Transverse colon (tissue), 4 donors: ENCODE results near the gene FIBIN. TPM values are rescaled to one million over a fixed set of nuclear protein-coding genes. Genes with fewer than 3 reads are reported as not detected.
"Not testable (repeated sequence)": the region's sequence is repeated elsewhere in the genome, so short reads cannot be mapped to it uniquely, and the experiment has no call there.

ENCODE experiments used
- DNase-seq: peaks from one replicate; pipeline ENCODE4 v3.0.0-alpha.2; 2019
- H3K27ac ChIP-seq, 4 donors: fragments of 200-600 bp; sonication (generic); 2 replicates each; pipeline ENCODE4 v1.5.1; 2016 to 2018; ENCODE audit warnings: inconsistent platforms in 4 of 4
- H3K27me3 ChIP-seq: fragments of 200-600 bp; sonication (generic); 2 replicates; pipeline ENCODE4 v1.5.1; 2017; ENCODE audit warnings: inconsistent platforms
- H3K36me3 ChIP-seq, 4 donors: fragments of 200-600 bp; sonication (generic); 2 replicates each; pipeline ENCODE4 v1.5.1; 2017 to 2019; ENCODE audit warnings: inconsistent platforms in 4 of 4
- H3K4me1 ChIP-seq, 4 donors: fragments of 200-600 bp; sonication (generic); 2 replicates each; pipeline ENCODE4 v1.5.1; 2017 to 2020; ENCODE audit warnings: inconsistent platforms in 4 of 4
- H3K4me3 ChIP-seq, 4 donors: fragments of 200-600 bp; sonication (generic); 1 replicate in 1 of 4; 2 replicates in 3 of 4; pipeline versions ENCODE4 v1.5.1 to v1.6.1; 2017 to 2019; ENCODE audit warnings: inconsistent platforms in 4 of 4
- H3K9me3 ChIP-seq, 2 donors: fragments of 200-600 bp; sonication (generic); 2 replicates each; pipeline ENCODE4 v1.5.1; 2017 to 2019; ENCODE audit warnings: inconsistent platforms in 2 of 2
- CTCF ChIP-seq, 5 experiments: fragments of 200-600 bp in 3 of 5; fragments of 450-650 bp in 2 of 5; sonication (generic) in 3 of 5; IDR thresholded peaks; 1 replicate in 2 of 5; 2 replicates in 3 of 5; pipeline ENCODE4 v1.5.1; 2016 to 2017; ENCODE audit warnings: antibody characterized with exemption in 5 of 5, inconsistent platforms in 3 of 5, mild to moderate bottlenecking in 2 of 5, moderate library complexity in 1 of 5
- EP300 ChIP-seq: sonication (generic); formaldehyde crosslinking; IDR thresholded peaks from one replicate; pipeline ENCODE4 v1.6.1; 2017; ENCODE audit warnings: antibody characterized with exemption, low read depth
- POLR2A ChIP-seq: fragments of 450-650 bp; IDR thresholded peaks from one replicate; pipeline ENCODE4 v1.6.1; 2016; ENCODE audit warnings: antibody characterized with exemption, mild to moderate bottlenecking, moderate library complexity
- POLR2AphosphoS5 ChIP-seq, 3 donors: sonication (generic); formaldehyde crosslinking; IDR thresholded peaks; one replicate each; pipeline ENCODE4 v1.6.1; 2016; ENCODE audit warnings: antibody characterized with exemption in 3 of 3
- WGBS, 2 donors: methylation state at CpG; one replicate each; pipeline ENCODE4 v1.1.5; 2018; ENCODE audit warnings: low coverage in 1 of 2; 5-methylcytosine and 5-hydroxymethylcytosine counted together
- in situ Hi-C, 4 donors: fragments of 200-750 bp; cut with MboI; loops; one replicate each; pipeline versions ENCODE4 v1.15.0 to v1.15.1; 2017; ENCODE audit warnings: low sequenced_read_pairs in 3 of 4, low pct_ligation_motif_present in 1 of 4, low pct_unique_long_range_greater_than_20kb in 1 of 4
- intact Hi-C: fragments of 100-400 bp; cut with DNase I; formaldehyde crosslinking; loops from one replicate; pipeline ENCODE4 v1.15.1; 2023; ENCODE audit warnings: low total_unique reads
- total RNA-seq, 4 donors: library from RNA; depleted of rRNA; stranded (reverse); fragments of >200 nt; gene quantifications; one replicate each; pipeline ENCODE4 v1.1.0, GENCODE V29; 2016

FIBIN gene
- total RNA-seq, 4 donors from 2014 or later: 0.60 to 15.2 (median 4.4) TPM

GRCh38 chr11:26974069-26974783 lies 19.7 kb upstream of the FIBIN start:
- TF ChIP-seq CTCF (IDR thresholded peaks at IDR 0.05): no peak
- TF ChIP-seq POLR2A: no peak
- TF ChIP-seq POLR2AphosphoS5 (IDR thresholded peaks at IDR 0.05): no peak
- no peak for TF ChIP-seq EP300
- in situ Hi-C loops (no loop called here), intact Hi-C loops (no loop called here)
- Histone ChIP-seq H3K27ac (no peak overlapping the region), H3K4me1 (peaks cover 0 to 7% (median 0%) of the 10 kb centered on the region in 4 donors), H3K9me3 (no peaks in the 10 kb centered on the region), H3K36me3 (no peaks in the 10 kb centered on the region), H3K27me3 (no peaks in the 10 kb centered on the region), H3K4me3 (no peak overlapping the region)
- DNase-seq: no peak
- 54 to 66% methylated on average over 3 of the region's 3 CpGs for WGBS, 2 donors

DNA sequence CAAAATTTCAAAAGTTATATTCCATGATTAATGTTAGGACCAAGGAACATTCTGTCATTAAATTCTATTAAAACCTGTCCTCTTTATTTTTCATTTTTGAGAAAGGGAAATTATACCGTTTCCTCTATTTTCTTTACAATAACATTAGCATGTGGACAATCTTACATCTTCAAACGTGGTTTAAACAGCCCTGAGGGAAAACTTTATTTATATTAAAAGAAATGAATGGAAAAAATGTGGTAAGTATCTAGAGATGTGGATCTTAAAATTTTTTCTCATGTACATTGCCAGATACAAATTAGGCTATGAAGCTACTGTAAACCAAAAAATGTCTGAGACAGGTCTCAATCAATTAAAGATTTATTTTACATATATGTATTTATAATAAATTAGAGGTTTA lies 18.9 kb upstream of the FIBIN start:
- no peak for TF ChIP-seq CTCF (IDR thresholded peaks at IDR 0.05)
- TF ChIP-seq POLR2A: no peak
- no peak for TF ChIP-seq POLR2AphosphoS5 (IDR thresholded peaks at IDR 0.05)
- no peak for DNase-seq
- 25 to 40% methylated on average over 2 of the region's 2 CpGs for WGBS, 2 donors
- intact Hi-C loops: no loop called here
- H3K4me1 ChIP-seq: peaks cover 0 to 7% (median 0%) of the 10 kb centered on the region in 4 donors
- H3K36me3 ChIP-seq: no peaks in the 10 kb centered on the region
- no peak overlapping the region for H3K27ac ChIP-seq
- H3K4me3 ChIP-seq: no peak overlapping the region
- in situ Hi-C loops: no loop called here
- no peaks in the 10 kb centered on the region for H3K9me3 ChIP-seq
- H3K27me3 ChIP-seq: no peaks in the 10 kb centered on the region

GRCh38 chr11:26976389-26976788 lies 17.5 kb upstream of the FIBIN start:
- 41 to 62% methylated on average over 5 of the region's 5 CpGs for WGBS, 2 donors
- H3K27ac ChIP-seq: no peak overlapping the region
- intact Hi-C loops: no loop called here
- DNase-seq: no peak
- in situ Hi-C loops: no loop called here
- peaks cover 0 to 4% of the 10 kb centered on the region in 2 donors for H3K9me3 ChIP-seq
- peaks cover 0 to 7% (median 0%) of the 10 kb centered on the region in 4 donors for H3K4me1 ChIP-seq
- TF ChIP-seq CTCF (IDR thresholded peaks at IDR 0.05) (no peak), POLR2A (no peak), POLR2AphosphoS5 (IDR thresholded peaks at IDR 0.05) (no peak)
- no peak overlapping the region for H3K4me3 ChIP-seq
- no peaks in the 10 kb centered on the region for H3K27me3 ChIP-seq
- no peaks in the 10 kb centered on the region for H3K36me3 ChIP-seq

DNA sequence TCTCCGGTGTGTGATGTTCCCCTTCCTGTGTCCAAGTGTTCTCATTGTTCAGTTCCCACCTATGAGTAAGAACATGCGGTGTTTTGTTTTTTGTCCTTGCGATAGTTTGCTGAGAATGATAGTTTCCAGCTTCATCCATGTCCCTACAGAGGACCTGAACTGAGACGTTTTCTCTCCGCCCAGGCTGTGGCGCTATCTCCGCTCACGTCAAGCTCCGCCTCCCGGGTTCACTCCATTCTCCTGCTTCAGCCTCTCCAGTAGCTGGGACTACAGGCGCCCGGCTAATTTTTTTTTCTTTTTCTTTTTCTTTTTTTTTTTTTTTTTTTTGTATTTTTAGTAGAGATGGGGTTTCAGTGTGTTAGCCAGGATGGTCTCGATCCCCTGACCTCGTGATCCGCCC lies 16.7 kb upstream of the FIBIN start:
- H3K27ac ChIP-seq, H3K4me3 ChIP-seq, in situ Hi-C loops, H3K4me1 ChIP-seq, H3K36me3 ChIP-seq, H3K27me3 ChIP-seq, H3K9me3 ChIP-seq, intact Hi-C loops, DNase-seq: not testable (repeated sequence)
- WGBS, 2 donors: 91% methylated on average over 11 to 15 of the region's 15 CpGs

- in situ Hi-C loops: no loop called here
- intact Hi-C loops: no loop called here
- TF ChIP-seq POLR2A: no peak
- no peak for TF ChIP-seq CTCF (IDR thresholded peaks at IDR 0.05)
- TF ChIP-seq EP300: no peak
- TF ChIP-seq POLR2AphosphoS5 (IDR thresholded peaks at IDR 0.05): no peak
These were observed 10.3 kb upstream of the FIBIN start for GRCh38 chr11:26983645-26984044.

More at GRCh38 chr11:26983645-26984044, 10.3 kb upstream of the FIBIN start:
- WGBS, 2 donors: 67 to 73% methylated on average over 3 to 6 of the region's 6 CpGs
- Histone ChIP-seq H3K9me3 (peaks cover 0 to 4% of the 10 kb centered on the region in 2 donors), H3K27me3 (no peaks in the 10 kb centered on the region), H3K4me3 (no peak overlapping the region), H3K36me3 (no peaks in the 10 kb centered on the region), H3K27ac (no peak overlapping the region), H3K4me1 (no peaks in the 10 kb centered on the region)
- no peak for DNase-seq
